Endothelial cell of umbilical vein (primary cell): ENCODE results near the gene CFAP20DC. TPM values are rescaled to one million over a fixed set of nuclear protein-coding genes. Genes with fewer than 3 reads are reported as not detected.

ENCODE experiments used
- BruUV-seq: library from RNA; stranded (reverse); fragments of 400-500 nt; replicated peaks from 2 replicates; lab custom pipeline; 2021; lab: Mats Ljungman, UMichigan
- CTCF ChIA-PET: fragments of 300-600, 350-600 bp; sonication (Branson Sonifier 250); formaldehyde crosslinking; loops from one replicate; lab custom pipeline; 2021; ENCODE audit warnings: antibody characterized with exemption, inconsistent platforms; lab: Charles Lee
- POLR2A ChIA-PET: fragments of 300-600, 350-600 bp; sonication (Branson Sonifier 250); formaldehyde crosslinking; loops from one replicate; lab custom pipeline; 2021; ENCODE audit warnings: antibody characterized with exemption, inconsistent platforms; lab: Charles Lee
- DNase-seq: peaks from one replicate; pipeline ENCODE4 v3.0.0-alpha.2; 2011; ENCODE audit warnings: low read depth, low spot score
- FAIRE-seq: peaks from 2 replicates; lab custom pipeline; 2011; peaks lifted over from hg19 to GRCh38; lab: Jason Lieb, UNC
- H2AFZ ChIP-seq: 2 replicates; pipeline ENCODE4 v1.6.0; 2012; ENCODE audit warnings: low read depth, low read length, control low read depth, inconsistent platforms
- H3K27ac ChIP-seq: 2 replicates; pipeline ENCODE4 v1.5.1; 2011; ENCODE audit warnings: low read depth, mild to moderate bottlenecking, control low read depth, low read length, moderate library complexity; ENCODE audit not compliant: insufficient read depth
- H3K27me3 ChIP-seq, 2 experiments: 2 replicates each; pipeline versions ENCODE4 v1.6.0 to v1.6.1; 2011; ENCODE audit warnings: low read length in 2 of 2, mixed read lengths in 1 of 2; ENCODE audit not compliant: control insufficient read depth in 2 of 2, insufficient read depth in 2 of 2
- H3K36me3 ChIP-seq, 2 experiments: 2 replicates in 1 of 2; 3 replicates in 1 of 2; pipeline ENCODE4 v1.5.1; 2011; ENCODE audit warnings: low read length in 2 of 2, mild to moderate bottlenecking in 1 of 2, moderate library complexity in 1 of 2; ENCODE audit not compliant: control insufficient read depth in 2 of 2, insufficient read depth in 2 of 2; ENCODE audit errors: extremely low read depth in 1 of 2
- H3K4me1 ChIP-seq: 3 replicates; pipeline ENCODE4 v1.5.1; 2011; ENCODE audit warnings: mild to moderate bottlenecking, low read length; ENCODE audit not compliant: control insufficient read depth, insufficient read depth; ENCODE audit errors: extremely low read depth
- H3K4me2 ChIP-seq: 2 replicates; pipeline ENCODE4 v1.6.1; 2011; ENCODE audit warnings: low read length, control low read depth, mixed read lengths; ENCODE audit not compliant: insufficient read depth
- H3K4me3 ChIP-seq, 3 experiments: fragments of 200-600 bp in 1 of 3; sonication (generic), shearing (Covaris generic) in 1 of 3; replicated peaks in 1 of 3; 2 replicates each; pipeline ENCODE4 v1.5.1; 2011 to 2016; ENCODE audit warnings: control low read depth in 3 of 3, low read length in 3 of 3, mild to moderate bottlenecking in 2 of 3, inconsistent platforms in 1 of 3, low read depth in 1 of 3, moderate library complexity in 1 of 3; ENCODE audit not compliant: insufficient read depth in 1 of 3
- H3K79me2 ChIP-seq: 2 replicates; pipeline ENCODE4 v1.6.0; 2012; ENCODE audit warnings: low read length, inconsistent platforms; ENCODE audit not compliant: control insufficient read depth, insufficient read depth
- H3K9ac ChIP-seq: replicated peaks from 2 replicates; pipeline ENCODE3; 2011; ENCODE audit warnings: low read length, control low read depth; ENCODE audit not compliant: insufficient read depth; ENCODE audit errors: extremely low read depth
- H3K9me1 ChIP-seq: replicated peaks from 3 replicates; pipeline ENCODE4 v1.6.0; 2011; ENCODE audit warnings: mild to moderate bottlenecking, low read length; ENCODE audit not compliant: control insufficient read depth, insufficient read depth; ENCODE audit errors: extremely low read depth
- H3K9me3 ChIP-seq: replicated peaks from 2 replicates; pipeline ENCODE4 v1.5.1; 2012; ENCODE audit warnings: low read length, inconsistent platforms; ENCODE audit not compliant: control insufficient read depth, insufficient read depth
- H4K20me1 ChIP-seq: replicated peaks from 2 replicates; pipeline ENCODE3; 2011; ENCODE audit warnings: mild to moderate bottlenecking, low read length; ENCODE audit not compliant: control insufficient read depth, insufficient read depth; ENCODE audit errors: extremely low read depth
- EZH2 ChIP-seq: IDR thresholded peaks from 2 replicates; pipeline ENCODE4 v1.6.1; 2012; ENCODE audit warnings: borderline replicate concordance, low read depth, mild to moderate bottlenecking, moderate library complexity, low read length, inconsistent platforms; ENCODE audit not compliant: severe bottlenecking
- FOS ChIP-seq: IDR thresholded peaks from 2 replicates; pipeline ENCODE4 v1.6.1; 2011; ENCODE audit warnings: mild to moderate bottlenecking, low read length, moderate library complexity, borderline replicate concordance; ENCODE audit not compliant: insufficient read depth
- GATA2 ChIP-seq: IDR thresholded peaks from 2 replicates; pipeline ENCODE4 v1.7.0; 2011; ENCODE audit warnings: low read depth, mild to moderate bottlenecking, moderate library complexity, mixed read lengths, low read length; ENCODE audit not compliant: insufficient read length, insufficient read depth
- JUN ChIP-seq: IDR thresholded peaks from 2 replicates; pipeline ENCODE4 v1.6.1; 2011; ENCODE audit warnings: borderline replicate concordance, low read depth; ENCODE audit not compliant: insufficient read length, insufficient read depth
- MYC ChIP-seq: IDR thresholded peaks from one replicate; pipeline ENCODE4 v1.6.1; 2011; ENCODE audit warnings: mild to moderate bottlenecking, low read depth, low read length
- POLR2A ChIP-seq: IDR thresholded peaks from 2 replicates; pipeline ENCODE4 v1.6.1; 2012; ENCODE audit warnings: low read depth, mild to moderate bottlenecking, control low read depth, low read length
- POLR2AphosphoS5 ChIP-seq: IDR thresholded peaks from 2 replicates; pipeline ENCODE4 v1.6.1; 2012; ENCODE audit warnings: low read depth, mild to moderate bottlenecking, control low read depth, low read length, moderate library complexity; ENCODE audit not compliant: insufficient read depth
- dilution Hi-C: fragments of 300-500 bp; cut with MboI; formaldehyde crosslinking; loops from one replicate; pipeline ENCODE4 v1.15.0; 2019; ENCODE audit warnings: low sequenced_read_pairs; ENCODE audit not compliant: extremely low pct_ligation_motif_present
- intact Hi-C: fragments of 100-400 bp; cut with micrococcal nuclease; formaldehyde crosslinking; loops from one replicate; pipeline ENCODE4 v1.10.0; 2022
- polyA plus RNA-seq, 4 experiments: library from polyadenylated mRNA; depleted of rRNA in 3 of 4; stranded (reverse) in 3 of 4; unstranded in 1 of 4; fragments of >200 nt; gene quantifications; 2 replicates each; pipeline versions ENCODE4 v1.2.1 to v1.2.3, GENCODE V29; 2011 to 2012; ENCODE audit warnings: missing spikeins in 1 of 4
- total RNA-seq: library from RNA; stranded (reverse); gene quantifications from 2 replicates; pipeline ENCODE4 v1.2.3, GENCODE V29; 2021
- TF ChIP-seq, protein P1 (sequence below), 2 donors: IDR thresholded peaks; 1 replicate in 1 of 2; 2 replicates in 1 of 2; pipeline ENCODE4 v1.5.1; 2011; ENCODE audit warnings: low read length in 2 of 2, mild to moderate bottlenecking in 2 of 2, moderate library complexity in 2 of 2, control low read depth in 1 of 2, inconsistent platforms in 1 of 2, low read depth in 1 of 2; ENCODE audit not compliant: insufficient read depth in 1 of 2; ENCODE audit errors: extremely low read depth in 1 of 2
- TF ChIP-seq, protein P2 (sequence below): IDR thresholded peaks from 2 replicates; pipeline ENCODE4 v1.6.1; 2011; ENCODE audit not compliant: insufficient read depth, insufficient read length

Gene CFAP20DC
- total and polyA plus RNA-seq, 2 donors (not counting 3 experiments of a cell fraction or from before 2014, with no cell fraction given) = 0.92 to 2.1 TPM

GRCh38 chr3:59043391-59043790 lies 6.4 kb downstream of the CFAP20DC start:
- Histone ChIP-seq H3K4me2 (no peak overlapping the region), H3K27ac (no peak overlapping the region), H2AFZ (no peak overlapping the region), H4K20me1 (no peaks in the 10 kb centered on the region), H3K36me3 (no peaks in the 10 kb centered on the region), H3K27me3 (no peaks in the 10 kb centered on the region), H3K79me2 (no peaks in the 10 kb centered on the region), H3K9me3 (no peaks in the 10 kb centered on the region), H3K9me1 (no peaks in the 10 kb centered on the region), H3K4me3 (no peak overlapping the region), H3K9ac (no peak overlapping the region), H3K4me1 (no peaks in the 10 kb centered on the region)
- CTCF ChIA-PET = interaction anchor here (1.3 to 2.0 kb wide), 3 partner anchors 9 to 13 kb away, joined by 3 to 10 read pairs (median 3); no protein-coding TSS in a partner anchor
- POLR2A ChIA-PET = no interaction called here
- TF ChIP-seq, protein P1, sequence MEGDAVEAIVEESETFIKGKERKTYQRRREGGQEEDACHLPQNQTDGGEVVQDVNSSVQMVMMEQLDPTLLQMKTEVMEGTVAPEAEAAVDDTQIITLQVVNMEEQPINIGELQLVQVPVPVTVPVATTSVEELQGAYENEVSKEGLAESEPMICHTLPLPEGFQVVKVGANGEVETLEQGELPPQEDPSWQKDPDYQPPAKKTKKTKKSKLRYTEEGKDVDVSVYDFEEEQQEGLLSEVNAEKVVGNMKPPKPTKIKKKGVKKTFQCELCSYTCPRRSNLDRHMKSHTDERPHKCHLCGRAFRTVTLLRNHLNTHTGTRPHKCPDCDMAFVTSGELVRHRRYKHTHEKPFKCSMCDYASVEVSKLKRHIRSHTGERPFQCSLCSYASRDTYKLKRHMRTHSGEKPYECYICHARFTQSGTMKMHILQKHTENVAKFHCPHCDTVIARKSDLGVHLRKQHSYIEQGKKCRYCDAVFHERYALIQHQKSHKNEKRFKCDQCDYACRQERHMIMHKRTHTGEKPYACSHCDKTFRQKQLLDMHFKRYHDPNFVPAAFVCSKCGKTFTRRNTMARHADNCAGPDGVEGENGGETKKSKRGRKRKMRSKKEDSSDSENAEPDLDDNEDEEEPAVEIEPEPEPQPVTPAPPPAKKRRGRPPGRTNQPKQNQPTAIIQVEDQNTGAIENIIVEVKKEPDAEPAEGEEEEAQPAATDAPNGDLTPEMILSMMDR (IDR thresholded peaks at IDR 0.05; ENCODE audit: extremely low read depth in 1 of 2, insufficient read depth in 1 of 2, low read depth in 1 of 2, low read length in 2 of 2) = no peak
- TF ChIP-seq GATA2 = no peak
- no peak for TF ChIP-seq POLR2AphosphoS5
- no peak for TF ChIP-seq POLR2A
- no peak for TF ChIP-seq JUN
- no peak for TF ChIP-seq FOS
- TF ChIP-seq EZH2 = no peak
- TF ChIP-seq, protein P2, sequence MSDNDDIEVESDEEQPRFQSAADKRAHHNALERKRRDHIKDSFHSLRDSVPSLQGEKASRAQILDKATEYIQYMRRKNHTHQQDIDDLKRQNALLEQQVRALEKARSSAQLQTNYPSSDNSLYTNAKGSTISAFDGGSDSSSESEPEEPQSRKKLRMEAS = no peak
- TF ChIP-seq MYC = no peak
- no TSS peak for BruUV-seq
- dilution Hi-C loops (no loop called here), intact Hi-C loops (no loop called here)
- DNase-seq (no peak), FAIRE-seq (no peak)
